AG04449 (cell line): ENCODE measurements around the gene PIP5K1B.

Experiments
- CTCF ChIA-PET: fragments of 350-600 bp; formaldehyde crosslinking; extraction: SDS; loops from one replicate; lab custom pipeline; 2021; ENCODE audit warnings: antibody characterized with exemption; lab: Yijun Ruan, JAX
- POLR2A ChIA-PET: fragments of 400-600, 350-600 bp; formaldehyde crosslinking; extraction: SDS; loops from one replicate; lab custom pipeline; 2020; ENCODE audit warnings: antibody characterized with exemption, inconsistent platforms; lab: Yijun Ruan, JAX
- DNase-seq: peaks from one replicate; pipeline ENCODE4 v3.0.0-alpha.2; 2010; ENCODE audit warnings: low read depth, low spot score
- H3K4me3 ChIP-seq: 2 replicates; pipeline ENCODE4 v1.5.1; 2011; ENCODE audit warnings: low read depth, mild to moderate bottlenecking, control low read depth, low read length
- TF ChIP-seq, protein P1 (sequence below): IDR thresholded peaks from one replicate; pipeline ENCODE4 v1.5.1; 2011; ENCODE audit warnings: mild to moderate bottlenecking, moderate library complexity, low read length, control low read depth, inconsistent platforms; ENCODE audit not compliant: insufficient read depth; ENCODE audit errors: missing control alignments

PIP5K1B gene

DNA sequence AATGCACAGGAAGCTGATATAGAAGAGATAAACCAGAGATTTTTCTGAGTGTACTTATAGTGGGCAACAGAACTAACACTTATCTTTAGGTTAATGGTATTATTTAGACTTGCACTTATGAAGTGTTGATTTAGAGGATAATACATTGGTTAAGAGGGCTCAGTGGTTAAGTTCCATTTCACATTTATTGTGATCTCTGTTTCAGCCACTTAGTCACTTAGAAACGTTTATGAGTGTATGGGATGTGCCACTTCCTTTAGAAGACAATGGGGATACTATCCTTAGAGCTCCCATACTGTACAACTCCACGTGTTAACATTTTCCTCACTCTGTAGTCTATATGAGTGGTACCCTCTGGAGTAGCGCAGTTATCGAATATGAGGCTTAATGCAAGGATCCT is 57.5 kb downstream of the PIP5K1B start:
- ChIA-PET POLR2A (no interaction called here), CTCF (no interaction called here)
- TF ChIP-seq, protein P1, sequence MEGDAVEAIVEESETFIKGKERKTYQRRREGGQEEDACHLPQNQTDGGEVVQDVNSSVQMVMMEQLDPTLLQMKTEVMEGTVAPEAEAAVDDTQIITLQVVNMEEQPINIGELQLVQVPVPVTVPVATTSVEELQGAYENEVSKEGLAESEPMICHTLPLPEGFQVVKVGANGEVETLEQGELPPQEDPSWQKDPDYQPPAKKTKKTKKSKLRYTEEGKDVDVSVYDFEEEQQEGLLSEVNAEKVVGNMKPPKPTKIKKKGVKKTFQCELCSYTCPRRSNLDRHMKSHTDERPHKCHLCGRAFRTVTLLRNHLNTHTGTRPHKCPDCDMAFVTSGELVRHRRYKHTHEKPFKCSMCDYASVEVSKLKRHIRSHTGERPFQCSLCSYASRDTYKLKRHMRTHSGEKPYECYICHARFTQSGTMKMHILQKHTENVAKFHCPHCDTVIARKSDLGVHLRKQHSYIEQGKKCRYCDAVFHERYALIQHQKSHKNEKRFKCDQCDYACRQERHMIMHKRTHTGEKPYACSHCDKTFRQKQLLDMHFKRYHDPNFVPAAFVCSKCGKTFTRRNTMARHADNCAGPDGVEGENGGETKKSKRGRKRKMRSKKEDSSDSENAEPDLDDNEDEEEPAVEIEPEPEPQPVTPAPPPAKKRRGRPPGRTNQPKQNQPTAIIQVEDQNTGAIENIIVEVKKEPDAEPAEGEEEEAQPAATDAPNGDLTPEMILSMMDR, result no peak
- no peak for DNase-seq
- no peak overlapping the region for H3K4me3 ChIP-seq

GRCh38 chr9:68763104-68763503 is 58.1 kb downstream of the PIP5K1B start:
- ChIA-PET CTCF (no interaction called here), POLR2A (no interaction called here)
- H3K4me3 ChIP-seq, result no peak overlapping the region
- DNase-seq, result no peak
- TF ChIP-seq, protein P1, result no peak

- TF ChIP-seq, protein P1, result no peak
- no peak for DNase-seq
- no peak overlapping the region for H3K4me3 ChIP-seq
- ChIA-PET CTCF (no interaction called here), POLR2A (no interaction called here)
Measured at GRCh38 chr9:68768619-68769018, 63.6 kb downstream of the PIP5K1B start.

DNA sequence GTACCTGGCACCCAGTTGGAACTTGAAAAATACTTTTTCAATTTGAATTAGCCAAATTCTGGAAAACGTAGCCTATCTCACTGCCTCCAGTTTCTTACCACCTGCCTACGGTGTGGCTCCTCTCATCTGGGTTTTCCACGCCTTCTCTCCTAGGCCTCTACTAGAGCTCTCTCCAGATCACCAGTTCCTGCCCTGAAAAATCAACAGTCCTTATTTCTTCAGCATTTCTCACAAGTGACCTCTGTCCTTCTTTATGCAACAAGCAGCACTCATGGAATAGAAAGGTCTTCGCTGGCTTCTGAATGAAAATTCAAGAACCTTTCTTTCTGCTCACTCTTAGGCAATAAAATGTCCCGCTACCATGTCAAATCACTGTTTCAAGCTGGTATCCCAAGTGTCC is 64.8 kb downstream of the PIP5K1B start:
- CTCF ChIA-PET, result no interaction called here
- H3K4me3 ChIP-seq, result no peak overlapping the region
- POLR2A ChIA-PET, result no interaction called here
- DNase-seq, result no peak
- TF ChIP-seq, protein P1, result no peak

DNA sequence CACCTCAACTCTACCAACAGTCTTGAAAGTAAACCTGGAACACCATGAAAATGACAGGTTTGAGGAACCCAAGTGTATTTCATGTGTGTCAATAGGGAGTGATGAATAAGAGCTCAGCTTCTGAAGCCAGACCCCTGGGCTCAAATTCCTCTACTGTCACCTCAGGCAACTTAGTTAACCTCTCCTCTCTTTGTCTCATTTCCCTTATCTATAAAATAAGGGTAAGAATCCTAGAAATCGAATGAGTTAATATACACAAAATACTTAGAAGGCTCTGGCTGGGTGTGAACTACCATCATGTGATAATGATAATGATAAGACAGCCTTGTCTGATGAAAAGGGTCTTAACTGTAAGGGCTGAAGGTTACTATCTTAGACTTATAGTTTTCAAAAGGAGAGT is 66.3 kb downstream of the PIP5K1B start:
- H3K4me3 ChIP-seq, result no peak overlapping the region
- POLR2A ChIA-PET, result no interaction called here

GRCh38 chr9:68775003-68775730 is 70.1 kb downstream of the PIP5K1B start:
- DNase-seq, result no peak
- POLR2A ChIA-PET, result no interaction called here
- TF ChIP-seq, protein P1, result no peak

More for the DNA sequence above, 66.3 kb downstream of the PIP5K1B start:
- no peak for DNase-seq
- CTCF ChIA-PET, result no interaction called here
- TF ChIP-seq, protein P1, result no peak

More at GRCh38 chr9:68775003-68775730, 70.1 kb downstream of the PIP5K1B start:
- CTCF ChIA-PET, result no interaction called here
- H3K4me3 ChIP-seq, result no peak overlapping the region
